HG03571 (cell line): ENCODE measurements around the gene LSAMP.
"Not testable (repeated sequence)": the region's sequence is repeated elsewhere in the genome, so short reads cannot be mapped to it uniquely, and the experiment has no call there.

Experiments used
- ATAC-seq: cut with Tn5 transposase; IDR thresholded peaks from one replicate; pipeline ENCODE4 v1.9.1; 2021; ENCODE audit not compliant: unreplicated experiment

LSAMP gene

GRCh38 chr3:115783938-115784738 lies 661.1 kb downstream of the LSAMP start:
- ATAC-seq, result peak; percentile 91

DNA sequence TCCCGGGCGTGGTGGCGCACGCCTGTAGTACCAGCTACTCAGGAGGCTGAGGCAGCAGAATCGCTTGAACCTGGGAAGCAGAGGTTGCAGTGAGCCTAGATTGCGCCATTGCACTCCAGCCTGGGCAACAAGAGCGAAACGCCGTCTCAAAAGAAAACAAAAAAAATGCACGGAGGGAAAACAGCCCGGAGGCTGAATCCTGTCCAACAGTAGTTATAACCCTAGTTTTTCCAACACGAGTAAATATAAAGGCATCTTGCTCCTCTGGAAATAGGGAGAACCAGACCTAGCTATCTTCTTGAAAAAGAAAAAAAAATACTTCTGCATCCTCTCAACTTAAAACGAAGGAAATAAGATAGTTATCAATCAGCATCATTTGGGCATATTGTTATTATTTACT lies 661.9 kb downstream of the LSAMP start:
- not testable (repeated sequence) for ATAC-seq

DNA sequence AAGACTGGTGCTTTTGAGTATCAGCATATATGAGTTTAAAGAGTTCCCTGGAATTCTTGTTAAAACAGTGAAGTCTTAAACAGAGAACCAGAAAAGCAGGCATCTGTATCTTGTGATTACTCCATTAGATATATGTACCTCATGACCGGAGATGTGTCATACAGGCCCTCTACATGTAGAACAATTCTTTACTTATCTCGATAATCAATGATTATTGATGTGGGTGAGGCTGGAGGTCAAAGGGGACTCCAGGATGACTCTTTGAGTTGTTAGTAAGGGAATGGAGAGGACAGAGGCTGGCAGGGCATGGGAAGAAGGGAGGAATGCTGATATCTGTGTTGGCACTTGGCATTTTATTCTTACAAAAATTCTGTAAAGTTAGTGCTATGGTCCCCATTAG lies 666.3 kb downstream of the LSAMP start:
- no peak for ATAC-seq

- ATAC-seq, result no peak
Observed at GRCh38 chr3:115772951-115773350, 672.3 kb downstream of the LSAMP start.

DNA sequence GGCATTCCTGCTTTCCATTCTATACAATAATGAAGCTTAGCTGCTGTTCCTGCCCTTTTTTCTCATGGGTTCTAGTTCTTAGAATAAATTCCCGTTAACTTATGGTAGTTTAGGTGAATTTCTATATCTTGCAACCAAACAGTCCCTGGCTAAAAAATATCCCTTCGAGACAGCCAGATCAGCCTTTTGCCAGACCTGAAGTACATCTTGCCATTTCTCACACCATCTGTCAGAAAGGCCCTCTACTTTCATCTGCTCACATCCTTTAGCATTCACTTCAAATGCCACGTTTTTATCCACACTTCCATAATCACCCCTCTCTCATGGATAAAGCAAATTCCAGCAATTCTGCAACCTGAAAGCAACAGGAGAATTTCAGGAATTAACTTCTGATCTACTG lies 676.6 kb downstream of the LSAMP start:
- no peak for ATAC-seq

DNA sequence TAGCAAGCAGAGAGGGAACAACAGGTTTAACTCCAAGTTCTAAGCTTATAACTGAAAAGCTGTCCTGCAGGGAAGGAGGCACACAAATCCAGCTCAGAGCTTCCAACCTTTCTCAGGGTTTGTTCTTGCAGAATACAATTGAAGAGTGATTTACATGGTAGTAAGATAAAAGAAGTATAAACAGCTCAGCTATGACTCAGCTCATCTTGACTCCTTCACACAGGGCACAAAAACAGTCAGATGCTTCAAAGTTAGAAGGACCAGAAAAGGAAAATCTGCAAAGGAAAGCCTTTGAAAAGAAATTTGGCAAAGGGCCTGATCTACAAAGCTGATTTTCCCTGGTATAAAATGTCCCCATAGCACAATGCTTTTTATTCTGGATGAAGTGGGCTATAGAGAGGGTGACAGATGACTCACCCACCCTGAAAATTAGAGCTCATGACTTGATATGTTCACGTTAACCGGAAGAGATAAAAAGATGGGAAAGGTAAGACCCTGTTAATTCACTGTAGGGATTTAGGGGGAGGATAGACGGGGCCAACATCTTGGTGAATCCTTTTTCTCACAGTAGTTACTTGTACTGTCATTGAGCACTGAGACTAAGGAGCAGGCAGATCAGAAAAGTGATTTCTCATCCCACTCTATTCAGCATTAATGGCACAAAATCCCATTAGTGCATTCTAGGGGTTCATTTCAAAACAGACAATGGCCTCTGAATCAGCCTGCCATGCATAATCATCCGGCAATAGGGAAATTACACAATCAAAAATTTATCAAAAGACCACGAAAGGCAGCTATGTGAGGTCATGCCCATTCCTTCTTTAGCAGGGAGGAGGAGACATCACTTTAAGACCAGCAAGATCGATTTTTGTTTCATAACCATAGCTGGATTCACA lies 678.5 kb downstream of the LSAMP start:
- ATAC-seq, result no peak

DNA sequence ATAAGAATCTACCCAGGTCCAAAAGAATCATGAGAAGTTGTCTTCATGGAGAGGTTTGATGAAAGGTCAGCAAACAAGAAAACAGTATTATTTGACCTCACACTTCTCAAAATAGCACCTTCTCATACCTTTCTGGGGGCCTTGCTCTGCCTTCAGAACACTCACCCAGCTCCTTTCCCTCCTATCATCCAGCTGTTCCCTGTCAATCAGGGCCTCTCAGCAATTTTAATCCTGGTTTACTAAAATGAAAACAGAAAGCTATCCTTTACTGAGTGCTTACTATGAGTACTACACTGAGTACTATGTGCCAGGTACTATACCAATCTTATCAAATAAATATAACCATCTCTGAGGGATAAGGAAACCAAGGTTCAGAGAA lies 683.4 kb downstream of the LSAMP start:
- ATAC-seq, result no peak

GRCh38 chr3:115760716-115761115 lies 684.6 kb downstream of the LSAMP start:
- no peak for ATAC-seq

- ATAC-seq, result no peak
Observed at GRCh38 chr3:115758076-115758763, 687.1 kb downstream of the LSAMP start.

DNA sequence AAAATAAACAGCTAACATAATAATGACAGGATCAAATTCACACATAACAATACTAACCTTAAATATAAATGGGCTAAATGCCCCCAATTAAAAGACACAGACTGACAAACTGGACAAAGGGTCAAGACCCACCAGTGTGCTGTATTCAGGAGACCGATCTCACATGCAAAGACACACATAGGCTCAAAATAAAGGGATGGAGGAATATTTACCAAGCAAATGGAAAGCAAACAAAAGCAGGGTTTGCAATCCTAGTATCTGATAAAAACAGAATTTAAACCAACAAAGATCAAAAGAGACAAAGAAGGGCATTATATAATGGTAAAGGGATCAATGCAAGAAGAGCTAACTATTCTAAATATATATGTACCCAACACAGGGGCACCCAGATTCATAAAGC lies 692.3 kb downstream of the LSAMP start:
- ATAC-seq, result not testable (repeated sequence)
